WTC11 (cell line): ENCODE data around the gene FH. TPM values are rescaled to one million over a fixed set of nuclear protein-coding genes. Genes with fewer than 3 reads are reported as not detected.

ENCODE experiments used
- ATAC-seq: fragments of 200-7000 bp; cut with Tn5 transposase; 2 replicates; pipeline ENCODE4 v1.10.0; 2021; ENCODE audit warnings: mild to moderate bottlenecking, moderate library complexity
- CTCF ChIA-PET: fragments of 300-600 bp; sonication (Branson Sonifier 250); formaldehyde crosslinking; loops from one replicate; lab custom pipeline; 2021; ENCODE audit warnings: antibody characterized with exemption; lab: Charles Lee
- POLR2A ChIA-PET: fragments of 350-600 bp; sonication (Branson Sonifier 250); formaldehyde crosslinking; loops from one replicate; lab custom pipeline; 2021; ENCODE audit warnings: antibody characterized with exemption; lab: Charles Lee
- DNase-seq: peaks from one replicate; pipeline ENCODE4 v3.0.0; 2021; ENCODE audit warnings: low spot score
- H3K27ac Mint-ChIP-seq: 2 replicates; pipeline ENCODE4 v1.8.0; 2021; ENCODE audit warnings: mixed read lengths
- H3K27me3 Mint-ChIP-seq: 2 replicates; pipeline ENCODE4 v1.8.0; 2021; ENCODE audit warnings: low read depth, mild to moderate bottlenecking, moderate library complexity, mixed read lengths
- H3K36me3 Mint-ChIP-seq: 2 replicates; pipeline ENCODE4 v1.8.0; 2021; ENCODE audit warnings: mixed read lengths
- H3K4me1 Mint-ChIP-seq: 2 replicates; pipeline ENCODE4 v1.8.0; 2022; ENCODE audit warnings: mixed read lengths
- H3K4me3 Mint-ChIP-seq: 2 replicates; pipeline ENCODE4 v1.8.0; 2021; ENCODE audit warnings: mild to moderate bottlenecking, moderate library complexity, mixed read lengths
- H3K9me3 Mint-ChIP-seq: 2 replicates; pipeline ENCODE4 v1.8.0; 2021; ENCODE audit warnings: mixed read lengths
- HMGA2 ChIP-seq: fragments of 250-450 bp; sonication (Bioruptor Pico); IDR thresholded peaks from 2 replicates; pipeline ENCODE4 v1.4.0; 2021; ENCODE audit warnings: mild to moderate bottlenecking, moderate library complexity
- NFE2L1 ChIP-seq: sonication (generic); formaldehyde crosslinking; IDR thresholded peaks from 2 replicates; pipeline ENCODE4 v1.8.1; 2023; ENCODE audit warnings: missing genetic modification reagents
- NR3C1 ChIP-seq: sonication (generic); formaldehyde crosslinking; conservative IDR thresholded peaks from 2 replicates; pipeline ENCODE4 v1.8.1; 2023; ENCODE audit warnings: low read depth, mild to moderate bottlenecking, missing genetic modification reagents
- SOX15 ChIP-seq: fragments of 250-450 bp; sonication (Bioruptor Pico); IDR thresholded peaks from 2 replicates; pipeline ENCODE4 v1.9.0; 2021; ENCODE audit warnings: mild to moderate bottlenecking
- TEAD1 ChIP-seq: sonication (generic); formaldehyde crosslinking; IDR thresholded peaks from 2 replicates; pipeline ENCODE4 v1.8.0; 2022; ENCODE audit warnings: mild to moderate bottlenecking, missing genetic modification reagents
- TP53 ChIP-seq: sonication (generic); formaldehyde crosslinking; IDR thresholded peaks from 2 replicates; pipeline ENCODE4 v1.8.1; 2023; ENCODE audit warnings: mild to moderate bottlenecking, missing genetic modification reagents
- ZBTB21 ChIP-seq: sonication (generic); formaldehyde crosslinking; IDR thresholded peaks from 2 replicates; pipeline ENCODE4 v1.8.1; 2023; ENCODE audit warnings: mild to moderate bottlenecking, missing genetic modification reagents, borderline replicate concordance
- ZNF138 ChIP-seq: sonication (generic); formaldehyde crosslinking; conservative IDR thresholded peaks from 2 replicates; pipeline ENCODE4 v1.8.1; 2022; ENCODE audit warnings: mild to moderate bottlenecking, moderate library complexity, missing genetic modification reagents
- ZNF423 ChIP-seq: fragments of 250-450 bp; sonication (Bioruptor Pico); IDR thresholded peaks from 2 replicates; pipeline ENCODE4 v2.1.2; 2022; ENCODE audit warnings: mild to moderate bottlenecking, moderate library complexity
- total RNA-seq: library from RNA; stranded (reverse); gene quantifications from 3 replicates; pipeline ENCODE4 v1.2.3, GENCODE V29; 2021
- TF ChIP-seq, protein P1 (sequence below): sonication (generic); formaldehyde crosslinking; IDR thresholded peaks from 2 replicates; pipeline ENCODE4 v1.8.1; 2023; ENCODE audit warnings: mild to moderate bottlenecking, missing genetic modification reagents
- TF ChIP-seq, protein P2 (sequence below): sonication (generic); formaldehyde crosslinking; IDR thresholded peaks from 2 replicates; pipeline ENCODE4 v1.8.0; 2023; ENCODE audit warnings: mild to moderate bottlenecking, missing genetic modification reagents
- TF ChIP-seq, protein P3 (sequence below): sonication (generic); formaldehyde crosslinking; IDR thresholded peaks from 2 replicates; pipeline ENCODE4 v1.8.0; 2022; ENCODE audit warnings: mild to moderate bottlenecking, missing genetic modification reagents
- TF ChIP-seq, protein P4 (sequence below): sonication (generic); formaldehyde crosslinking; IDR thresholded peaks from 2 replicates; pipeline ENCODE4 v1.8.0; 2022; ENCODE audit warnings: mild to moderate bottlenecking, missing genetic modification reagents
- TF ChIP-seq, protein P5 (sequence below): sonication (generic); formaldehyde crosslinking; IDR thresholded peaks from 2 replicates; pipeline ENCODE4 v1.8.1; 2022; ENCODE audit warnings: low read depth, mild to moderate bottlenecking, moderate library complexity, missing genetic modification reagents, borderline replicate concordance
- TF ChIP-seq, protein P6 (sequence below): fragments of 250-450 bp; sonication (Bioruptor Pico); IDR thresholded peaks from 2 replicates; pipeline ENCODE4 v1.9.0; 2021; ENCODE audit warnings: mild to moderate bottlenecking
- TF ChIP-seq, protein P7 (sequence below): fragments of 250-450 bp; sonication (Bioruptor Pico); conservative IDR thresholded peaks from 2 replicates; pipeline ENCODE4 v1.9.0; 2021; ENCODE audit warnings: mild to moderate bottlenecking

Gene FH
- total RNA-seq, 1 experiment from 2014 or later, result 77.4 TPM

DNA sequence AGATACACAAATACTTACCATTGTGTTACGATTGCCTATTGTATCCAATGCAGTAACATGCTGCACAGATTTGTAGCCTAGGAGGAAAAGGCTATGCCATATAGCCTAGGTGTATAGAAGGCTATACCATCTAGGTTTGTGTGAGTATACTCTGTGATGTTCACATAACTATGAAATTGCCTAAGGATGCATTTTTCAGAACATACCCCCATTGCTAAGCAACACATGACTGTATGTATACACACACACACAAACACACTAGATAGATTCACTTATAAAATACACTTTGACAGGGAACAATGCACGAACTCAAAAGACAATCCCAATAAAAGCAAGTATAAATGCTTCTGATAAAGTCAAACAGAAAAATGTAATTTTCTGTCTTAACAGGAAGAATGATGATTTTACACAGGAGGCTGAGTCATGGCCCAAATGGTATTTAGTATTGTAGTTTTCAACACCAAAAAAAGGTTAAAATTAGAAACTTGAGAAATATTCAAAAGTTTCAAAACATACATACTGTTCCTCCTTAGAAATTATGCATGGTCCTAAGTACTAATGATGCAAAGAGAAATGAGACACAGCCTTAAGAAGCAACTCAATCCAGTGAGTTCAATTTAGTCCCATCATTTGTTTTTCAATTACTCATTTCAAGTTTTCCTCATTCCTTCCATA lies 12.2 kb downstream of the FH start:
- peaks cover 61% of the 10 kb centered on the region for H3K36me3 Mint-ChIP-seq
- no peak overlapping the region for H3K4me3 Mint-ChIP-seq
- TF ChIP-seq NFE2L1 (CRISPR knock-in tag), result no peak
- TF ChIP-seq, all 79 proteins: peak for 0
- Mint-ChIP-seq H3K4me1 (no peaks in the 10 kb centered on the region), H3K27ac (no peak overlapping the region), H3K27me3 (no peaks in the 10 kb centered on the region), H3K9me3 (no peaks in the 10 kb centered on the region)
- ATAC-seq (no peak), DNase-seq (no peak)
- ChIA-PET POLR2A (no interaction called here), CTCF (no interaction called here)

DNA sequence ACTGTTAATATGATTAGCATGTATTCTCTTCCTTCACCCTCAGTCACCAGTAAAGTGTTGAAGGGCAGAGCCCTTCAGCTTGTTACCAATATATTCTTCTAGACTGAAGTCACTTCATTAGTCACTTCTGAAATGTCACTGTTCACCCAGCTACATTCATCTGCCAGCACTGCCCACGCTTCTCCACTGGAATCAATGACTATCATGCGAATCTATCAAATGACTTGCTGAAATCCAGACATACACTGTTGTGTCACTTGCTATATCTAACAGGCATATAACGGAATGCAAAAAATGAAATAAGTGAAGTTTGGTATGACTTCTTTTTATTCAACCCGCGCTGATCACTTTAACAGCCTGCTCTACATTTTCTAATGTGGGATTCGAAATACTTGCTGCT lies 16.1 kb downstream of the FH start:
- Mint-ChIP-seq H3K27me3 (no peaks in the 10 kb centered on the region), H3K27ac (no peak overlapping the region), H3K9me3 (no peaks in the 10 kb centered on the region), H3K4me1 (no peaks in the 10 kb centered on the region), H3K36me3 (peaks cover 53% of the 10 kb centered on the region), H3K4me3 (no peak overlapping the region)
- TF ChIP-seq TP53 (CRISPR knock-in tag), result no peak
- TF ChIP-seq SOX15, result no peak
- TF ChIP-seq, protein P1, sequence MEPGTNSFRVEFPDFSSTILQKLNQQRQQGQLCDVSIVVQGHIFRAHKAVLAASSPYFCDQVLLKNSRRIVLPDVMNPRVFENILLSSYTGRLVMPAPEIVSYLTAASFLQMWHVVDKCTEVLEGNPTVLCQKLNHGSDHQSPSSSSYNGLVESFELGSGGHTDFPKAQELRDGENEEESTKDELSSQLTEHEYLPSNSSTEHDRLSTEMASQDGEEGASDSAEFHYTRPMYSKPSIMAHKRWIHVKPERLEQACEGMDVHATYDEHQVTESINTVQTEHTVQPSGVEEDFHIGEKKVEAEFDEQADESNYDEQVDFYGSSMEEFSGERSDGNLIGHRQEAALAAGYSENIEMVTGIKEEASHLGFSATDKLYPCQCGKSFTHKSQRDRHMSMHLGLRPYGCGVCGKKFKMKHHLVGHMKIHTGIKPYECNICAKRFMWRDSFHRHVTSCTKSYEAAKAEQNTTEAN (CRISPR knock-in tag), result no peak
- TF ChIP-seq, protein P2, sequence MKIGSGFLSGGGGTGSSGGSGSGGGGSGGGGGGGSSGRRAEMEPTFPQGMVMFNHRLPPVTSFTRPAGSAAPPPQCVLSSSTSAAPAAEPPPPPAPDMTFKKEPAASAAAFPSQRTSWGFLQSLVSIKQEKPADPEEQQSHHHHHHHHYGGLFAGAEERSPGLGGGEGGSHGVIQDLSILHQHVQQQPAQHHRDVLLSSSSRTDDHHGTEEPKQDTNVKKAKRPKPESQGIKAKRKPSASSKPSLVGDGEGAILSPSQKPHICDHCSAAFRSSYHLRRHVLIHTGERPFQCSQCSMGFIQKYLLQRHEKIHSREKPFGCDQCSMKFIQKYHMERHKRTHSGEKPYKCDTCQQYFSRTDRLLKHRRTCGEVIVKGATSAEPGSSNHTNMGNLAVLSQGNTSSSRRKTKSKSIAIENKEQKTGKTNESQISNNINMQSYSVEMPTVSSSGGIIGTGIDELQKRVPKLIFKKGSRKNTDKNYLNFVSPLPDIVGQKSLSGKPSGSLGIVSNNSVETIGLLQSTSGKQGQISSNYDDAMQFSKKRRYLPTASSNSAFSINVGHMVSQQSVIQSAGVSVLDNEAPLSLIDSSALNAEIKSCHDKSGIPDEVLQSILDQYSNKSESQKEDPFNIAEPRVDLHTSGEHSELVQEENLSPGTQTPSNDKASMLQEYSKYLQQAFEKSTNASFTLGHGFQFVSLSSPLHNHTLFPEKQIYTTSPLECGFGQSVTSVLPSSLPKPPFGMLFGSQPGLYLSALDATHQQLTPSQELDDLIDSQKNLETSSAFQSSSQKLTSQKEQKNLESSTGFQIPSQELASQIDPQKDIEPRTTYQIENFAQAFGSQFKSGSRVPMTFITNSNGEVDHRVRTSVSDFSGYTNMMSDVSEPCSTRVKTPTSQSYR, result no peak
- TF ChIP-seq, protein P3, sequence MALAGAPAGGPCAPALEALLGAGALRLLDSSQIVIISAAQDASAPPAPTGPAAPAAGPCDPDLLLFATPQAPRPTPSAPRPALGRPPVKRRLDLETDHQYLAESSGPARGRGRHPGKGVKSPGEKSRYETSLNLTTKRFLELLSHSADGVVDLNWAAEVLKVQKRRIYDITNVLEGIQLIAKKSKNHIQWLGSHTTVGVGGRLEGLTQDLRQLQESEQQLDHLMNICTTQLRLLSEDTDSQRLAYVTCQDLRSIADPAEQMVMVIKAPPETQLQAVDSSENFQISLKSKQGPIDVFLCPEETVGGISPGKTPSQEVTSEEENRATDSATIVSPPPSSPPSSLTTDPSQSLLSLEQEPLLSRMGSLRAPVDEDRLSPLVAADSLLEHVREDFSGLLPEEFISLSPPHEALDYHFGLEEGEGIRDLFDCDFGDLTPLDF, result no peak
- no peak for TF ChIP-seq NR3C1
- TF ChIP-seq, protein P4, sequence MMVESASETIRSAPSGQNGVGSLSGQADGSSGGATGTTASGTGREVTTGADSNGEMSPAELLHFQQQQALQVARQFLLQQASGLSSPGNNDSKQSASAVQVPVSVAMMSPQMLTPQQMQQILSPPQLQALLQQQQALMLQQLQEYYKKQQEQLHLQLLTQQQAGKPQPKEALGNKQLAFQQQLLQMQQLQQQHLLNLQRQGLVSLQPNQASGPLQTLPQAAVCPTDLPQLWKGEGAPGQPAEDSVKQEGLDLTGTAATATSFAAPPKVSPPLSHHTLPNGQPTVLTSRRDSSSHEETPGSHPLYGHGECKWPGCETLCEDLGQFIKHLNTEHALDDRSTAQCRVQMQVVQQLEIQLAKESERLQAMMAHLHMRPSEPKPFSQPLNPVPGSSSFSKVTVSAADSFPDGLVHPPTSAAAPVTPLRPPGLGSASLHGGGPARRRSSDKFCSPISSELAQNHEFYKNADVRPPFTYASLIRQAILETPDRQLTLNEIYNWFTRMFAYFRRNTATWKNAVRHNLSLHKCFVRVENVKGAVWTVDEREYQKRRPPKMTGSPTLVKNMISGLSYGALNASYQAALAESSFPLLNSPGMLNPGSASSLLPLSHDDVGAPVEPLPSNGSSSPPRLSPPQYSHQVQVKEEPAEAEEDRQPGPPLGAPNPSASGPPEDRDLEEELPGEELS (CRISPR knock-in tag), result no peak
- TF ChIP-seq, protein P5, sequence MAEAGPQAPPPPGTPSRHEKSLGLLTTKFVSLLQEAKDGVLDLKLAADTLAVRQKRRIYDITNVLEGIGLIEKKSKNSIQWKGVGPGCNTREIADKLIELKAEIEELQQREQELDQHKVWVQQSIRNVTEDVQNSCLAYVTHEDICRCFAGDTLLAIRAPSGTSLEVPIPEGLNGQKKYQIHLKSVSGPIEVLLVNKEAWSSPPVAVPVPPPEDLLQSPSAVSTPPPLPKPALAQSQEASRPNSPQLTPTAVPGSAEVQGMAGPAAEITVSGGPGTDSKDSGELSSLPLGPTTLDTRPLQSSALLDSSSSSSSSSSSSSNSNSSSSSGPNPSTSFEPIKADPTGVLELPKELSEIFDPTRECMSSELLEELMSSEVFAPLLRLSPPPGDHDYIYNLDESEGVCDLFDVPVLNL (CRISPR knock-in tag), result no peak
- DNase-seq (no peak), ATAC-seq (no peak)
- ChIA-PET CTCF (no interaction called here), POLR2A (interaction anchor here (0.6 kb wide), 1 partner anchor 8 kb away, joined by 3 read pairs; no protein-coding TSS in a partner anchor)

DNA sequence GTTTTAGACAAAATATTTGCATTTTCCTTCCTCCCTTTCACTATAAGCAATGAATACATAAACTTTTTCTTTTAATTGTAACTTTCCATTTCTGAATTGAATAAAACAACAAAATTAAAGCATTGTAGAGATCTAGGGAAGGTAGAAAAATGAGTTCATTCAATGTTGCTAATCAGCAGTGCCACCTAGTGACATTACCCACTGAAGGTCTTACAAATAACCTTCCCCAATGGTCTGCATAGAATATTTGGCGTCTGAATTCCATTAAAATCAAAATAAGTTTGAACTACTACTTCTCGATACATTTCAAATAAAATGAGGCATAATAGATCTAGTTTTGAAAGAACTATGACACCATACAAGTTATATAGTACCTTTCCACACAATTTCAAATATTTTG lies 19.6 kb downstream of the FH start:
- no peak for DNase-seq
- CTCF ChIA-PET, result no interaction called here
- no peak for ATAC-seq
- Mint-ChIP-seq H3K4me3 (no peak overlapping the region), H3K36me3 (peaks cover 45% of the 10 kb centered on the region), H3K9me3 (no peaks in the 10 kb centered on the region), H3K27ac (no peak overlapping the region), H3K4me1 (no peaks in the 10 kb centered on the region), H3K27me3 (no peaks in the 10 kb centered on the region)
- POLR2A ChIA-PET, result no interaction called here
- TF ChIP-seq, protein P5 (CRISPR knock-in tag), result no peak
- TF ChIP-seq, protein P6, sequence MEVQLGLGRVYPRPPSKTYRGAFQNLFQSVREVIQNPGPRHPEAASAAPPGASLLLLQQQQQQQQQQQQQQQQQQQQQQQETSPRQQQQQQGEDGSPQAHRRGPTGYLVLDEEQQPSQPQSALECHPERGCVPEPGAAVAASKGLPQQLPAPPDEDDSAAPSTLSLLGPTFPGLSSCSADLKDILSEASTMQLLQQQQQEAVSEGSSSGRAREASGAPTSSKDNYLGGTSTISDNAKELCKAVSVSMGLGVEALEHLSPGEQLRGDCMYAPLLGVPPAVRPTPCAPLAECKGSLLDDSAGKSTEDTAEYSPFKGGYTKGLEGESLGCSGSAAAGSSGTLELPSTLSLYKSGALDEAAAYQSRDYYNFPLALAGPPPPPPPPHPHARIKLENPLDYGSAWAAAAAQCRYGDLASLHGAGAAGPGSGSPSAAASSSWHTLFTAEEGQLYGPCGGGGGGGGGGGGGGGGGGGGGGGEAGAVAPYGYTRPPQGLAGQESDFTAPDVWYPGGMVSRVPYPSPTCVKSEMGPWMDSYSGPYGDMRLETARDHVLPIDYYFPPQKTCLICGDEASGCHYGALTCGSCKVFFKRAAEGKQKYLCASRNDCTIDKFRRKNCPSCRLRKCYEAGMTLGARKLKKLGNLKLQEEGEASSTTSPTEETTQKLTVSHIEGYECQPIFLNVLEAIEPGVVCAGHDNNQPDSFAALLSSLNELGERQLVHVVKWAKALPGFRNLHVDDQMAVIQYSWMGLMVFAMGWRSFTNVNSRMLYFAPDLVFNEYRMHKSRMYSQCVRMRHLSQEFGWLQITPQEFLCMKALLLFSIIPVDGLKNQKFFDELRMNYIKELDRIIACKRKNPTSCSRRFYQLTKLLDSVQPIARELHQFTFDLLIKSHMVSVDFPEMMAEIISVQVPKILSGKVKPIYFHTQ (CRISPR knock-in tag), result no peak
- no peak for TF ChIP-seq ZNF423 (CRISPR knock-in tag)
- TF ChIP-seq ZNF138 (CRISPR knock-in tag), result no peak
- TF ChIP-seq NR3C1, result no peak
- no peak for TF ChIP-seq ZBTB21 (CRISPR knock-in tag)
- no peak for TF ChIP-seq TEAD1 (CRISPR knock-in tag)
- TF ChIP-seq, protein P7, sequence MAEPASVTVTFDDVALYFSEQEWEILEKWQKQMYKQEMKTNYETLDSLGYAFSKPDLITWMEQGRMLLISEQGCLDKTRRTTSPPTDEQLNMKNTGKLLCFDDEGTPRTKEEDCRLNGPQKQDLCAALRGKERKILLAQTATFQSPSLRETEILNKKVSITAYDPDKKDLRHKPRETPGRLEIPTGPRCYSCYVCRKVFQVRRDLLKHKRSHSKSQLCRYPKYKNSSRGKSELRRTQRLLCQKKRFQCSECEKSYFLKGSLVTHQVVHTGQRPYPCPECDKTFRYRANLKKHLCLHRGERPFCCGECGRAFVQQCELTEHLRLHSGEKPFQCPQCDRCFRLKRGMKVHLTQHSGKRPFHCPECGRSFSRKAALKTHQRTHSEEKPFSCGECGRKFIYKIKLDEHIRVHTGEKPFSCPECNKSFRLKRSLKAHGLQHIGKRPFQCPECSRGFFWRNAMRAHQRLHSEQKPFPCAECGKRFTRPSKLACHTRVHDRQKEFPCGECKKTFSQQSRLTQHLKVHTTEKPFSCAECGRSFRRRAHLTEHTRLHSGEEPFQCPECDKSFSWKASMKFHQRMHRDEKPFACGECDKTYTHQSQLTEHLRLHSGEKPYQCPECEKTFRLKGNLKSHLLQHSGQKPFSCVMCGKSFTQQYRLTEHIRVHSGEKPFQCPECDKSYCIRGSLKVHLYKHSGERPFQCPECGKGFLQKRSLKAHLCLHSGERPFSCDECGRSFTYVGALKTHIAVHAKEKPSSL, result no peak
- no peak for TF ChIP-seq NFE2L1 (CRISPR knock-in tag)
- no peak for TF ChIP-seq HMGA2 (CRISPR knock-in tag)
